PC-3 (cell line): ENCODE data around the gene RARS1.

Experiments
- EZH2 ChIP-seq: fragments of 300-600 bp; sonication (generic); IDR thresholded peaks from one replicate; pipeline ENCODE4 v1.6.1; 2017; ENCODE audit warnings: antibody characterized with exemption, mild to moderate bottlenecking, low read length; ENCODE audit not compliant: unreplicated experiment
- TF ChIP-seq, protein P1 (sequence below): fragments of 300-600 bp; sonication (generic); conservative IDR thresholded peaks from 2 replicates; pipeline ENCODE4 v1.5.1; 2017; ENCODE audit warnings: antibody characterized with exemption, low read depth, mild to moderate bottlenecking, low read length

DNA sequence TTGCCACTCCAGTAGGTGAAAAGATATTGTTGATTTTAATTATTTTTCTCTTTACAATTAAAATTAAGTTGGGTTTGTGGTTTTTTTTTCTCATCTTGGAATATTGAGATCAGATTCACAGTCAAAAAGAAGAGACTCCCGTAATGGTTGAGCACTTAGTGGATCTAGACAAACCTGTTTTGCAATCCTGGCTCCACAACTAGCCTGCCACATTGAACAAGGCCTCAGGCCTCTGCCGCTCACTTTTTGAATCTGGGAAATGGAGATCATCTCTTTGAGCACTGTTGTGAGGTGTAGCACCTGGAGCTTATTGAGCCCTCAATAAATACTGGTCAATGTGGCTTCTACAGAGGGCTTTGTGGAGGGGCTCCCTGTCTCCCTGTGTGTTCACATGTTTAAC lies 37.1 kb upstream of the RARS1 start:
- TF ChIP-seq, protein P1, sequence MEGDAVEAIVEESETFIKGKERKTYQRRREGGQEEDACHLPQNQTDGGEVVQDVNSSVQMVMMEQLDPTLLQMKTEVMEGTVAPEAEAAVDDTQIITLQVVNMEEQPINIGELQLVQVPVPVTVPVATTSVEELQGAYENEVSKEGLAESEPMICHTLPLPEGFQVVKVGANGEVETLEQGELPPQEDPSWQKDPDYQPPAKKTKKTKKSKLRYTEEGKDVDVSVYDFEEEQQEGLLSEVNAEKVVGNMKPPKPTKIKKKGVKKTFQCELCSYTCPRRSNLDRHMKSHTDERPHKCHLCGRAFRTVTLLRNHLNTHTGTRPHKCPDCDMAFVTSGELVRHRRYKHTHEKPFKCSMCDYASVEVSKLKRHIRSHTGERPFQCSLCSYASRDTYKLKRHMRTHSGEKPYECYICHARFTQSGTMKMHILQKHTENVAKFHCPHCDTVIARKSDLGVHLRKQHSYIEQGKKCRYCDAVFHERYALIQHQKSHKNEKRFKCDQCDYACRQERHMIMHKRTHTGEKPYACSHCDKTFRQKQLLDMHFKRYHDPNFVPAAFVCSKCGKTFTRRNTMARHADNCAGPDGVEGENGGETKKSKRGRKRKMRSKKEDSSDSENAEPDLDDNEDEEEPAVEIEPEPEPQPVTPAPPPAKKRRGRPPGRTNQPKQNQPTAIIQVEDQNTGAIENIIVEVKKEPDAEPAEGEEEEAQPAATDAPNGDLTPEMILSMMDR: no peak
- no peak for TF ChIP-seq EZH2
